ENCODE results near the gene RNF180. TPM values are rescaled to one million over a fixed set of nuclear protein-coding genes. Genes with fewer than 3 reads are reported as not detected.
A peak's percentile ranks its signal among the peaks of the same experiment; 100 is the strongest.

RNF180 gene
- total RNA-seq, 4 donors from 2014 or later, result 1.9 to 8.0 (median 3.2) TPM

- Histone ChIP-seq H3K4me1 (peaks cover 0 to 12% (median 0%) of the 10 kb centered on the region in 4 donors), H3K9me3 (no peaks in the 10 kb centered on the region), H3K27me3 (no peaks in the 10 kb centered on the region), H3K27ac (no peak overlapping the region), H3K36me3 (no peaks in the 10 kb centered on the region), H3K4me3 (no peak overlapping the region)
- 15 to 16% methylated on average over 7 of the region's 7 CpGs for WGBS, 2 donors (ENCODE audit: low coverage in 1 of 2)
- intact Hi-C loops (cut with DNase I; ENCODE audit: low total_unique reads) (loop anchor here (5.0 to 10.0 kb wide), 2 partner anchors 464 to 637 kb away; no protein-coding TSS in a partner anchor), in situ Hi-C loops (cut with MboI; ENCODE audit: low pct_ligation_motif_present in 1 of 4, low pct_unique_long_range_greater_than_20kb in 1 of 4, low sequenced_read_pairs in 3 of 4) (loop anchor here in 1 of 4 donors (25.0 kb wide), 1 partner anchor 464 kb away; no protein-coding TSS in a partner anchor)
- TF ChIP-seq, protein P1, sequence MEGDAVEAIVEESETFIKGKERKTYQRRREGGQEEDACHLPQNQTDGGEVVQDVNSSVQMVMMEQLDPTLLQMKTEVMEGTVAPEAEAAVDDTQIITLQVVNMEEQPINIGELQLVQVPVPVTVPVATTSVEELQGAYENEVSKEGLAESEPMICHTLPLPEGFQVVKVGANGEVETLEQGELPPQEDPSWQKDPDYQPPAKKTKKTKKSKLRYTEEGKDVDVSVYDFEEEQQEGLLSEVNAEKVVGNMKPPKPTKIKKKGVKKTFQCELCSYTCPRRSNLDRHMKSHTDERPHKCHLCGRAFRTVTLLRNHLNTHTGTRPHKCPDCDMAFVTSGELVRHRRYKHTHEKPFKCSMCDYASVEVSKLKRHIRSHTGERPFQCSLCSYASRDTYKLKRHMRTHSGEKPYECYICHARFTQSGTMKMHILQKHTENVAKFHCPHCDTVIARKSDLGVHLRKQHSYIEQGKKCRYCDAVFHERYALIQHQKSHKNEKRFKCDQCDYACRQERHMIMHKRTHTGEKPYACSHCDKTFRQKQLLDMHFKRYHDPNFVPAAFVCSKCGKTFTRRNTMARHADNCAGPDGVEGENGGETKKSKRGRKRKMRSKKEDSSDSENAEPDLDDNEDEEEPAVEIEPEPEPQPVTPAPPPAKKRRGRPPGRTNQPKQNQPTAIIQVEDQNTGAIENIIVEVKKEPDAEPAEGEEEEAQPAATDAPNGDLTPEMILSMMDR (IDR thresholded peaks at IDR 0.05), result peak; percentile 43 to 60 (median 55)
- TF ChIP-seq EP300 (IDR thresholded peaks at IDR 0.05; ENCODE audit: low read depth) (no peak), POLR2A (IDR thresholded peaks at IDR 0.05) (no peak), POLR2AphosphoS5 (IDR thresholded peaks at IDR 0.05) (no peak)
- DNase-seq, result peak; percentile 20
Measured at GRCh38 chr5:64147849-64148441, 17.7 kb upstream of the RNF180 start.

DNA sequence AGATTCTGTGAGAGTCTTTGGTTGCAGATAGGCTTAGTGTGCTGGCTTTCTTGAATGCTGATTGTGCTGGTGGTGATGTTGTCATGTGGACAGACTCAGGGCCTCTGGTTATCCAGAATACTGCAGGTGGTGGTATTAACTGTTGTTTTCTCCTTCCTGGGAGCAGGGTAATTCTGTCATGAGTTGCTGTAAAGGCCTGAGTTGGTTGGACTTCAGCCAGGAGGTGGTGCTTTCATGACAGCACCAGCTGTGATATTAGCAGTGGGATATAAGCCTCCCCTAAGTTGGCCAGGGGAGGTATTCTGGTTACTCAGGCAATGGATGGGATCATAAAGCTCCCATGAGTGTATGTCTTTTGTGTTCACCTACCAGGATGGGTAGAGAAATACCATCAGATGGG, 16.4 kb upstream of the RNF180 start:
- TF ChIP-seq POLR2A (IDR thresholded peaks at IDR 0.05), result no peak
- TF ChIP-seq EP300 (IDR thresholded peaks at IDR 0.05; ENCODE audit: low read depth), result no peak
- TF ChIP-seq, protein P1 (IDR thresholded peaks at IDR 0.05), result no peak
- TF ChIP-seq POLR2AphosphoS5 (IDR thresholded peaks at IDR 0.05), result no peak
- intact Hi-C loops (cut with DNase I; ENCODE audit: low total_unique reads), result loop anchor here (5.0 to 10.0 kb wide), 2 partner anchors 463 to 636 kb away; no protein-coding TSS in a partner anchor
- no peak for DNase-seq
- Histone ChIP-seq H3K9me3 (no peaks in the 10 kb centered on the region), H3K36me3 (no peaks in the 10 kb centered on the region), H3K27ac (no peak overlapping the region), H3K4me1 (peaks cover 0 to 12% (median 0%) of the 10 kb centered on the region in 4 donors), H3K4me3 (no peak overlapping the region), H3K27me3 (no peaks in the 10 kb centered on the region)
- in situ Hi-C loops (cut with MboI; ENCODE audit: low pct_ligation_motif_present in 1 of 4, low pct_unique_long_range_greater_than_20kb in 1 of 4, low sequenced_read_pairs in 3 of 4), result loop anchor here in 1 of 4 donors (25.0 kb wide), 1 partner anchor 463 kb away; no protein-coding TSS in a partner anchor

- in situ Hi-C loops (cut with MboI; ENCODE audit: low pct_ligation_motif_present in 1 of 4, low pct_unique_long_range_greater_than_20kb in 1 of 4, low sequenced_read_pairs in 3 of 4), result loop anchor here in 2 of 4 donors (25.0 kb wide), 1 partner anchor 462 kb away; no protein-coding TSS in a partner anchor
- no peak for TF ChIP-seq POLR2AphosphoS5 (IDR thresholded peaks at IDR 0.05)
- TF ChIP-seq, protein P1 (IDR thresholded peaks at IDR 0.05), result no peak
- TF ChIP-seq POLR2A (IDR thresholded peaks at IDR 0.05), result no peak
Measured at GRCh38 chr5:64149857-64150521, 15.7 kb upstream of the RNF180 start.

GRCh38 chr5:64156261-64156660, 9.4 kb upstream of the RNF180 start:
- Histone ChIP-seq H3K27ac (no peak overlapping the region), H3K27me3 (no peaks in the 10 kb centered on the region), H3K36me3 (no peaks in the 10 kb centered on the region), H3K4me1 (no peaks in the 10 kb centered on the region), H3K9me3 (no peaks in the 10 kb centered on the region), H3K4me3 (no peak overlapping the region)
- in situ Hi-C loops (cut with MboI; ENCODE audit: low pct_ligation_motif_present in 1 of 4, low pct_unique_long_range_greater_than_20kb in 1 of 4, low sequenced_read_pairs in 3 of 4) (loop anchor here in 1 of 4 donors (25.0 kb wide), 1 partner anchor 456 kb away; no protein-coding TSS in a partner anchor), intact Hi-C loops (cut with DNase I; ENCODE audit: low total_unique reads) (no loop called here)
- DNase-seq, result no peak
- WGBS, 2 donors (ENCODE audit: low coverage in 1 of 2), result 80 to 88% methylated on average over 1 of the region's 1 CpG
- TF ChIP-seq, protein P1 (IDR thresholded peaks at IDR 0.05), result no peak
- TF ChIP-seq POLR2A (IDR thresholded peaks at IDR 0.05) (no peak), EP300 (IDR thresholded peaks at IDR 0.05; ENCODE audit: low read depth) (no peak), POLR2AphosphoS5 (IDR thresholded peaks at IDR 0.05) (no peak)

More at GRCh38 chr5:64149857-64150521, 15.7 kb upstream of the RNF180 start:
- intact Hi-C loops (cut with DNase I; ENCODE audit: low total_unique reads), result loop anchor here (5.0 to 10.0 kb wide), 2 partner anchors 462 to 635 kb away; no protein-coding TSS in a partner anchor
- WGBS, 2 donors (ENCODE audit: low coverage in 1 of 2), result 97% methylated on average over 26 of the region's 33 CpGs; no CpG with 5 or more reads in 1 of the 2 donors
- no peak for DNase-seq
- Histone ChIP-seq H3K4me3 (no peak overlapping the region), H3K4me1 (peaks cover 0 to 7% (median 0%) of the 10 kb centered on the region in 4 donors), H3K9me3 (no peaks in the 10 kb centered on the region), H3K36me3 (no peaks in the 10 kb centered on the region), H3K27ac (no peak overlapping the region), H3K27me3 (no peaks in the 10 kb centered on the region)
